ENCODE measurements around the gene SLC10A7. TPM values are rescaled to one million over a fixed set of nuclear protein-coding genes. Genes with fewer than 3 reads are reported as not detected.

Gene SLC10A7
- total and polyA plus RNA-seq, 2 of the 4 experiments (the other 2 are of a cell fraction): 5.2 to 8.4 TPM

- Histone ChIP-seq H4K91ac (ENCODE audit: insufficient read depth, low read depth, low read length) (no peak overlapping the region), H2BK120ac (ENCODE audit: low read depth, low read length) (no peak overlapping the region), H2AK5ac (ENCODE audit: low read depth, low read length) (no peak overlapping the region), H3K9ac (ENCODE audit: low read depth, low read length) (no peak overlapping the region), H4K8ac (ENCODE audit: low read depth in 2 of 2, low read length in 2 of 2) (no peak overlapping the region), H3K9me1 (ENCODE audit: insufficient read depth, low read length) (no peaks in the 10 kb centered on the region), H3K4me3 (ENCODE audit: insufficient read depth, low read depth, low read length) (no peak overlapping the region), H4K5ac (ENCODE audit: low read depth, low read length) (no peak overlapping the region), H3K79me1 (ENCODE audit: low read depth in 1 of 2, low read length in 2 of 2) (peaks cover 5 to 6% of the 10 kb centered on the region in 2 experiments; a peak in 1 of 4 replicates), H3K56ac (ENCODE audit: extremely low read depth, insufficient read depth, low read length) (no peak overlapping the region), H3K4me1 (ENCODE audit: control insufficient read depth, insufficient read depth, low read length) (no peaks in the 10 kb centered on the region), H4K20me1 (ENCODE audit: insufficient read depth, low read length) (no peaks in the 10 kb centered on the region), H3K9me3 (ENCODE audit: control insufficient read depth, insufficient read depth, low read length) (peaks cover 5% of the 10 kb centered on the region), H3K36me3 (ENCODE audit: control insufficient read depth, insufficient read depth, low read length) (0 out of 2 replicates have a peak, but pooled peaks cover 2% of the 10 kb centered on the region), H2BK15ac (ENCODE audit: low read depth, low read length) (no peak overlapping the region), H3K23ac (ENCODE audit: low read depth, low read length) (no peak overlapping the region), H2BK5ac (ENCODE audit: low read depth, low read length, poor library complexity, severe bottlenecking) (no peak overlapping the region), H2BK20ac (ENCODE audit: low read depth, low read length) (no peak overlapping the region), H2AFZ (replicated peaks; ENCODE audit: low read length, poor library complexity) (no peak overlapping the region), H3K4ac (ENCODE audit: low read depth, low read length) (no peak overlapping the region), H3K27me3 (ENCODE audit: control insufficient read depth, insufficient read depth, low read length) (no peaks in the 10 kb centered on the region), H2AK9ac (replicated peaks; ENCODE audit: low read depth, low read length, poor library complexity) (no peak overlapping the region), H3K27ac (ENCODE audit: insufficient read depth, low read length) (no peak overlapping the region), H3K14ac (replicated peaks; ENCODE audit: low read depth, low read length) (no peak overlapping the region), H3K18ac (ENCODE audit: low read depth, low read length) (no peak overlapping the region), H3K4me2 (ENCODE audit: low read depth, low read length) (no peak overlapping the region)
- ChIA-PET CTCF (interaction anchor here (0.6 kb wide), 1 partner anchor 110 kb away, joined by 8 read pairs; no protein-coding TSS in a partner anchor), POLR2A (ENCODE audit: unreplicated experiment) (no interaction called here)
- no CpG with 5 or more reads among the region's 1 CpG for WGBS, 2 experiments (ENCODE audit: extremely low coverage in 2 of 2, insufficient read length in 1 of 2)
- dilution Hi-C loops (cut with HindIII; ENCODE audit: low sequenced_read_pairs, unreplicated experiment) (no loop called here), intact Hi-C loops (cut with micrococcal nuclease) (no loop called here), in situ Hi-C loops (cut with MboI; ENCODE audit: low sequenced_read_pairs) (no loop called here)
- no TSS peak for BruUV-seq (replicated peaks)
- TF ChIP-seq FOS (IDR thresholded peaks at IDR 0.05; ENCODE audit: low read depth, low read length) (no peak), RAD21 (IDR thresholded peaks at IDR 0.05; ENCODE audit: low read length) (no peak), MAZ (IDR thresholded peaks at IDR 0.05; ENCODE audit: borderline replicate concordance, low read depth, low read length) (no peak), CTCF (conservative IDR thresholded peaks at IDR 0.05; ENCODE audit: low read depth, low read length) (no peak), RCOR1 (IDR thresholded peaks at IDR 0.05; ENCODE audit: insufficient replicate concordance, low read length) (no peak), SMC3 (IDR thresholded peaks at IDR 0.05; ENCODE audit: low read depth, low read length) (no peak), RFX5 (IDR thresholded peaks at IDR 0.05; ENCODE audit: low read depth, low read length) (no peak), NFE2L2 (IDR thresholded peaks at IDR 0.05; ENCODE audit: low read depth, low read length) (no peak), POLR2A (IDR thresholded peaks at IDR 0.05; ENCODE audit: low read depth, low read length) (no peak), USF2 (IDR thresholded peaks at IDR 0.05; ENCODE audit: low read depth, low read length) (no peak), MXI1 (IDR thresholded peaks at IDR 0.05; ENCODE audit: borderline replicate concordance, low read depth, low read length) (no peak), CHD1 (IDR thresholded peaks at IDR 0.05; ENCODE audit: low read depth, low read length) (no peak), ELK1 (IDR thresholded peaks at IDR 0.05; ENCODE audit: borderline replicate concordance, low read depth, low read length) (no peak)
- no peak for ATAC-seq (ENCODE audit: low read depth)
- DNase-seq: no peak
These were observed 39.0 kb downstream of the SLC10A7 start for GRCh38 chr4:146482788-146483187.
